DND-41 (cell line): ENCODE results near the gene COL2A1.

Experiments used
- ATAC-seq: fragments of 200-7000 bp; cut with Tn5 transposase; 3 replicates; pipeline ENCODE4 v1.9.1; 2021; ENCODE audit warnings: low read depth; ENCODE audit not compliant: insufficient read depth
- DNase-seq: peaks from one replicate; pipeline ENCODE4 v3.0.0-alpha.2; 2020
- H2AFZ ChIP-seq: 2 replicates; pipeline ENCODE4 v1.6.0; 2012; ENCODE audit warnings: low read depth, low read length
- H3K27ac ChIP-seq: 2 replicates; pipeline ENCODE4 v1.5.1; 2012; ENCODE audit warnings: low read length, inconsistent platforms
- H3K27me3 ChIP-seq: fragments of 200-600 bp; sonication (generic); 2 replicates; pipeline ENCODE4 v1.6.0; 2012; ENCODE audit warnings: low read length, mild to moderate bottlenecking, inconsistent platforms; ENCODE audit not compliant: insufficient read depth, poor library complexity
- H3K36me3 ChIP-seq: 2 replicates; pipeline ENCODE4 v1.5.1; 2012; ENCODE audit warnings: low read length, inconsistent platforms; ENCODE audit not compliant: insufficient read depth
- H3K4me1 ChIP-seq: 2 replicates; pipeline ENCODE4 v1.5.1; 2012; ENCODE audit warnings: mild to moderate bottlenecking, low read length; ENCODE audit not compliant: insufficient read depth
- H3K4me2 ChIP-seq: 2 replicates; pipeline ENCODE4 v1.6.0; 2012; ENCODE audit warnings: mild to moderate bottlenecking, moderate library complexity, low read length, inconsistent platforms; ENCODE audit not compliant: insufficient read depth
- H3K4me3 ChIP-seq, 2 experiments: fragments of 200-600 bp in 1 of 2; shearing (Covaris generic) in 1 of 2; 2 replicates each; pipeline ENCODE4 v1.5.1; 2012 to 2016; ENCODE audit warnings: inconsistent platforms in 2 of 2, low read length in 2 of 2, mild to moderate bottlenecking in 2 of 2, low read depth in 1 of 2, moderate library complexity in 1 of 2
- H3K79me2 ChIP-seq: 2 replicates; pipeline ENCODE4 v1.6.0; 2012; ENCODE audit warnings: low read length, inconsistent platforms; ENCODE audit not compliant: insufficient read depth
- H3K9ac ChIP-seq: 2 replicates; pipeline ENCODE4 v1.6.0; 2012; ENCODE audit warnings: low read depth, mild to moderate bottlenecking, inconsistent platforms, low read length, moderate library complexity
- H3K9me3 ChIP-seq: 2 replicates; pipeline ENCODE4 v1.5.1; 2012; ENCODE audit warnings: low read length, moderate library complexity, mild to moderate bottlenecking, inconsistent platforms; ENCODE audit not compliant: insufficient read depth, severe bottlenecking
- H4K20me1 ChIP-seq: 2 replicates; pipeline ENCODE4 v1.6.0; 2012; ENCODE audit warnings: low read length; ENCODE audit not compliant: insufficient read depth
- EZH2 ChIP-seq: IDR thresholded peaks from 3 replicates; pipeline ENCODE4 v1.6.1; 2012; ENCODE audit warnings: borderline replicate concordance, low read depth, mild to moderate bottlenecking, moderate library complexity, low read length, inconsistent platforms; ENCODE audit not compliant: severe bottlenecking
- TF ChIP-seq, protein P1 (sequence below): IDR thresholded peaks from 2 replicates; pipeline ENCODE4 v1.5.1; 2012; ENCODE audit warnings: borderline replicate concordance, low read length, moderate library complexity, mild to moderate bottlenecking; ENCODE audit not compliant: poor library complexity, severe bottlenecking; ENCODE audit errors: extremely low read depth

The COL2A1 gene

DNA sequence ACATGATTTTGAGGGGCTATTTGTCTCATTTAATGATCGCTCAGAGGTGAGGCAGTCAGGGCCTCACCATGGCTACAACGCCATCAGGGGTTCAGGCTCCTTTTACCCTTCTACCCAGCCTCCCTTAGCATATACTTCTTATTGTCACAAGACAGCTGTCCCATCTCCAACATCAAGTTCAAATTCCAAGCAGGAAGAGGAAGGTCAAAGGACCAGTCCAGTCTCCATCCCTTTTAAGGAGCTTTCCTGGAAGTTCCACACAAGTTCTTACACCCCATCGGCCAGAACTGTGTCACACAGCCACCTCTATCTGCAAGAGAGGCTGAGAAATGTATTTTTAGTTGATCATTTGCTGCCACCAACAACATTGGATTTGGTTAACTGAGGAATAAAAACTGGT is 49.2 kb downstream of the COL2A1 start:
- Histone ChIP-seq H3K4me2 (no peak overlapping the region), H3K9me3 (peaks cover 8% of the 10 kb centered on the region), H3K4me1 (no peaks in the 10 kb centered on the region; the same call in 1 of the 2 replicates), H3K27me3 (no peaks in the 10 kb centered on the region), H4K20me1 (no peaks in the 10 kb centered on the region), H3K27ac (no peak overlapping the region), H3K36me3 (no peaks in the 10 kb centered on the region), H3K79me2 (no peaks in the 10 kb centered on the region), H3K9ac (no peak overlapping the region), H2AFZ (no peak overlapping the region), H3K4me3 (no peak overlapping the region)
- TF ChIP-seq, protein P1, sequence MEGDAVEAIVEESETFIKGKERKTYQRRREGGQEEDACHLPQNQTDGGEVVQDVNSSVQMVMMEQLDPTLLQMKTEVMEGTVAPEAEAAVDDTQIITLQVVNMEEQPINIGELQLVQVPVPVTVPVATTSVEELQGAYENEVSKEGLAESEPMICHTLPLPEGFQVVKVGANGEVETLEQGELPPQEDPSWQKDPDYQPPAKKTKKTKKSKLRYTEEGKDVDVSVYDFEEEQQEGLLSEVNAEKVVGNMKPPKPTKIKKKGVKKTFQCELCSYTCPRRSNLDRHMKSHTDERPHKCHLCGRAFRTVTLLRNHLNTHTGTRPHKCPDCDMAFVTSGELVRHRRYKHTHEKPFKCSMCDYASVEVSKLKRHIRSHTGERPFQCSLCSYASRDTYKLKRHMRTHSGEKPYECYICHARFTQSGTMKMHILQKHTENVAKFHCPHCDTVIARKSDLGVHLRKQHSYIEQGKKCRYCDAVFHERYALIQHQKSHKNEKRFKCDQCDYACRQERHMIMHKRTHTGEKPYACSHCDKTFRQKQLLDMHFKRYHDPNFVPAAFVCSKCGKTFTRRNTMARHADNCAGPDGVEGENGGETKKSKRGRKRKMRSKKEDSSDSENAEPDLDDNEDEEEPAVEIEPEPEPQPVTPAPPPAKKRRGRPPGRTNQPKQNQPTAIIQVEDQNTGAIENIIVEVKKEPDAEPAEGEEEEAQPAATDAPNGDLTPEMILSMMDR = no peak
- no peak for TF ChIP-seq EZH2
- DNase-seq = no peak
- no peak for ATAC-seq

DNA sequence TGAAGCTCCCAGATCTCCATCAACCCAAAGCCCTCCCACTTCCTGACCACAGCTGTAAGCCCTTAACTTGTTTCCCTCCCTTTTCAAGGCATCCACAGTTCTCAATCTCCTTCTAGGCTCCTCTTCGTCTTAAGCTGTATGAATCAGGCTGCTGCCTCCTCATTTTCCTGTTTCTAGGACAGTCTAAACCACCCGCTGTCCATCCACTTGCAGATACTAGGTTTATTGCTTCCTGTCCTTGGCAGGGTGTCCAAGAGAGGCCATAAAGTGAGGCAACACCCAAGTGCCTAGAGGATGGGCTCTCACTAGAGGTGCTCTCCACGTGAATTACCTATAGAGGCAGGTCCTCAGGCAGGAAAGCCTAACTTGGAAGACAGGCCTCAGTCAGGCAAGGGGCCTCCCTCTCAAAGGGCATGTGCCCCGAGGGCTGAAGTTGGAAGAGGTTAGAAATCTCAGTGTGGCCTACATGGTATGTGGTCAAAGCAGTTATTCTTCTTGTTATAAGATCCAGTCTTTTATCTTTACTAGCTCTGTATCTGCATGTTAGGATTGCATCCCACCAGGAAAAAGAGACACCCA is 49.7 kb downstream of the COL2A1 start:
- Histone ChIP-seq H3K4me2 (no peak overlapping the region), H3K4me1 (no peaks in the 10 kb centered on the region; the same call in 1 of the 2 replicates), H2AFZ (no peak overlapping the region), H3K36me3 (no peaks in the 10 kb centered on the region), H3K79me2 (no peaks in the 10 kb centered on the region), H3K4me3 (no peak overlapping the region), H4K20me1 (no peaks in the 10 kb centered on the region), H3K27ac (no peak overlapping the region), H3K9ac (no peak overlapping the region), H3K9me3 (peaks cover 6% of the 10 kb centered on the region), H3K27me3 (no peaks in the 10 kb centered on the region)
- no peak for TF ChIP-seq EZH2
- TF ChIP-seq, protein P1 = no peak
- peak; percentile 78 for ATAC-seq
- DNase-seq = peak; percentile 19

DNA sequence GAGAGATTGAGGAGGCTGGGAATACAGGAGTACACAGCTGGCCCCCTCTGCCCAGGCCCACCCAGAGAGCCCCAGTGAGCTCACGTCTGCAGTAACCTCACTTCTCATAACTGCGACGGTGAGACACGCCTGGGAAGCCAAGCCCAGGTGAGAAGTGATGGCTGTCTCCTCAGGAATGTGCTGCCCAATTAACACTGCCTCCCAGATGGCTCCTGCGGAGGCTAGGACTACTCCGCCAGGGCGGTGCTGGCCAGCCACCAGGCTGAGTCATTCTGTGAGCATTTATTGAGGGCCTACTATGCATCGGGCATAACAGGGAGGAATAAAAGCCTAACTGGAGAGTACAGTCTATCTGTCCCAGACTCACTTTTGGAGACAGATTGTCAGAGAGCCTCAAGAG is 50.2 kb downstream of the COL2A1 start:
- Histone ChIP-seq H3K4me1 (no peaks in the 10 kb centered on the region; the same call in 1 of the 2 replicates), H2AFZ (no peak overlapping the region), H3K27me3 (no peaks in the 10 kb centered on the region), H4K20me1 (no peaks in the 10 kb centered on the region), H3K4me2 (no peak overlapping the region), H3K36me3 (no peaks in the 10 kb centered on the region), H3K79me2 (no peaks in the 10 kb centered on the region), H3K4me3 (no peak overlapping the region), H3K27ac (no peak overlapping the region), H3K9me3 (peaks cover 6% of the 10 kb centered on the region), H3K9ac (no peak overlapping the region)
- no peak for TF ChIP-seq EZH2
- TF ChIP-seq, protein P1 = no peak
- ATAC-seq = no peak
- no peak for DNase-seq
